WTC11 (cell line): Measurements from ENCODE around the gene NSF. TPM values are rescaled to one million over a fixed set of nuclear protein-coding genes. Genes with fewer than 3 reads are reported as not detected.
"Not testable (repeated sequence)": the region's sequence is repeated elsewhere in the genome, so short reads cannot be mapped to it uniquely, and the experiment has no call there.

Experiments used
- ATAC-seq: fragments of 200-7000 bp; cut with Tn5 transposase; 2 replicates; pipeline ENCODE4 v1.10.0; 2021; ENCODE audit warnings: mild to moderate bottlenecking, moderate library complexity
- CTCF ChIA-PET: fragments of 300-600 bp; sonication (Branson Sonifier 250); formaldehyde crosslinking; loops from one replicate; lab custom pipeline; 2021; ENCODE audit warnings: antibody characterized with exemption; lab: Charles Lee
- POLR2A ChIA-PET: fragments of 350-600 bp; sonication (Branson Sonifier 250); formaldehyde crosslinking; loops from one replicate; lab custom pipeline; 2021; ENCODE audit warnings: antibody characterized with exemption; lab: Charles Lee
- DNase-seq: peaks from one replicate; pipeline ENCODE4 v3.0.0; 2021; ENCODE audit warnings: low spot score
- H3K27ac Mint-ChIP-seq: 2 replicates; pipeline ENCODE4 v1.8.0; 2021; ENCODE audit warnings: mixed read lengths
- H3K27me3 Mint-ChIP-seq: 2 replicates; pipeline ENCODE4 v1.8.0; 2021; ENCODE audit warnings: low read depth, mild to moderate bottlenecking, moderate library complexity, mixed read lengths
- H3K36me3 Mint-ChIP-seq: 2 replicates; pipeline ENCODE4 v1.8.0; 2021; ENCODE audit warnings: mixed read lengths
- H3K4me1 Mint-ChIP-seq: 2 replicates; pipeline ENCODE4 v1.8.0; 2022; ENCODE audit warnings: mixed read lengths
- H3K4me3 Mint-ChIP-seq: 2 replicates; pipeline ENCODE4 v1.8.0; 2021; ENCODE audit warnings: mild to moderate bottlenecking, moderate library complexity, mixed read lengths
- H3K9me3 Mint-ChIP-seq: 2 replicates; pipeline ENCODE4 v1.8.0; 2021; ENCODE audit warnings: mixed read lengths
- total RNA-seq: library from RNA; stranded (reverse); gene quantifications from 3 replicates; pipeline ENCODE4 v1.2.3, GENCODE V29; 2021

NSF gene
- total RNA-seq, 1 experiment from 2014 or later = 23.0 TPM

DNA sequence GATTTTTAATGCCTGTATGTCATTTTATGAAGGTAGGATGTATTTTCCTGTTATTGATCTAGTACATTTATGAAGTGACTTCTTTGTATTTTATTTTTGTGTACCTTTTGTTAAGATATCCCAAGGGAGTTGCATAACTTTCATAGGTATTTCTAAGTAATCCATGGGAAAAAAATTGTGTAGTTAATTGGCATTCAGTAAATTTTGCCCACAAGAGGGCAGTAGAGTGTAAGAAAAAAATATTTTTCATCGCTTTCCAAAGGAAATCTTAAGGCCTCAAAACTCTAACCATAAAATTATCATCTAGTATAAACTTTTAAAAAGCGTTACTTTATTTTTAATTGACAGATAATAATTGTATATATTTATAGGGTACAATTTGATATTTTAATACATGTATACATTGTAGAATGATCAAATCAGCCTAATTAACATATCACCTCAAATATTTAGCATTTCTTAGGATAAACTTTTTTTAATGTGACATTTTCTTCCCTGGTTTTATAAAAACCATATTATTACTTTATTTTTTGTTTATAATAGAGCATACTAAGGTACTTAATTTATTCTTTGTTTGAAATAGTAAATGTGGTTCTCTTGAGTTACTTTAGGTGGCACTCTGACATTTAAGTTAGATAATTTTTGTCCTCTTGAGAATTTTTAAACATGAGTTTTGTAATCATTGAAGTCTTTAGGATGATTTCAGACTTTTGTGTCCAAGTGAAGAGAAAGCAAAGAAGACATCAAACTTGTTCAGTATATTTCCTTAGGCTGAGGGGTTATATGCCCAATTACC lies 51.6 kb downstream of the NSF start:
- H3K36me3 Mint-ChIP-seq, H3K4me3 Mint-ChIP-seq, POLR2A ChIA-PET, CTCF ChIA-PET, H3K27me3 Mint-ChIP-seq, DNase-seq, H3K27ac Mint-ChIP-seq, H3K4me1 Mint-ChIP-seq, H3K9me3 Mint-ChIP-seq, ATAC-seq: not testable (repeated sequence)

DNA sequence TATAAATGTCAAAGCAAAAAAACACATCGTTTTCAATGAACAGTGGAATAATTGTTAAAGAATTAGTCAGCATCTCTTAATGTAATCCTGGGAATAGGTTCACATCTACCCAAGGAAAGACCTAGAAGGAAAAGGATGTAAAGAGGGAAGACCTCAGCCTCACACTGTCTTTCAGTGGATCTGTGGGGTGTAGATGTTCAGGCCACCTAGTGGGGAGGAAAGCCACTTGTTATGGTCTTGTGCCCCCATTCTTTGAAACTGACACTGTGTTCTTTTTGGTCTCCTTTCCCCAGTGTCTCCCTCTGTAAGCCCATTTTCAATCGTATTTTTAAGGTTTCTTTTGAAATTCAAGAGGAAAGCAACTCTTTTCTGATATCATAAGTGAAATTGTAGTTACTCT lies 56.8 kb downstream of the NSF start:
- CTCF ChIA-PET, H3K9me3 Mint-ChIP-seq, H3K4me1 Mint-ChIP-seq, H3K4me3 Mint-ChIP-seq, H3K36me3 Mint-ChIP-seq, DNase-seq, H3K27me3 Mint-ChIP-seq, POLR2A ChIA-PET, H3K27ac Mint-ChIP-seq: not testable (repeated sequence)
- ATAC-seq = peak; percentile 76

DNA sequence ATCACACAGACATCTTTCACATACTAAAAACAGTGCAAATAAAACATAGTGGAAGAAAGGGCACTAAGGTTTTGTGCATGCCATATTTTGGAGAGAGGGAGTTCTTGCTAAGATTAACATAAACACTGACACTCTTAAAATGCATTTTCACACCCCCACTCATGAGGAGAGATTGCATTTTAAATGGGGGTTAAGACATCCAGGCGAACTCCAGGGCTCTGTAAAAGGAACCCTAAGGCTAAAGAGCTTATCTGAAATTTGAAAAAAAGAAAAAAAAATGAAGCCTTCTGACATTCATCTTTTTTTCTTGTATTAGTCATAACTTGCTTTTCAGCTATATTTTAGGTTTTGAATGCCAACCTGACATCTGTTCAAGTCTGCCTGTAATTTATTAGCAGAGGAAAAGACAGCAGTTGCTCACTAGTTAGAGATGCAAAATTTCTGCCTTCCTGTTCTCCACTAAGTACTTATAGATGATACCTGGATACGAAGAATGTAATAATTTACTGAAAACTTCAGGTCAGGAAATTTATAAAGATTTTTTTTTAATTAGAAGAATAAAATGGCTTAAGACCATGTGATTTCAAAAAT lies 57.3 kb downstream of the NSF start:
- ATAC-seq, H3K27ac Mint-ChIP-seq, H3K4me1 Mint-ChIP-seq, POLR2A ChIA-PET, H3K4me3 Mint-ChIP-seq, H3K9me3 Mint-ChIP-seq, CTCF ChIA-PET, DNase-seq, H3K36me3 Mint-ChIP-seq, H3K27me3 Mint-ChIP-seq: not testable (repeated sequence)

DNA sequence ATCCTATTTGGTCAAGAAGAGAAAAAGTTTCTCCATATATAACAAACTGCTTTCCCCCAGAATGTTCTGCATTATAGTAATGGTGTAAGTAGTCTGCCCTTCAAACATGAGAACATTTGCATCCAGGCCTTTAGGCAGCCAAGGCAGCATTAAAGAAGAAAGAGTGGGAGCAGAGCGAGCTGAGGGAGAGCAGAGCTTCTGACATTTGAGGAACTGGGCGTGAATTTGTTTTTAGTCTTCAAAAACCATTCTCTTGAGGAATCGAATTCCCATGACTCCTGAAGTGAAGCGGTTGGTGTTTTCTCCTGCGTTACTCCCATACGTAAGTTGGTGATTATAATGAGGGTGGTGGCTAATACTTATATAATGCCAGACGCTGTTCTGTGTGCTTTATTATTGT lies 58.8 kb downstream of the NSF start:
- ATAC-seq, H3K27ac Mint-ChIP-seq, H3K9me3 Mint-ChIP-seq, H3K27me3 Mint-ChIP-seq, CTCF ChIA-PET, H3K36me3 Mint-ChIP-seq, DNase-seq, H3K4me1 Mint-ChIP-seq, H3K4me3 Mint-ChIP-seq, POLR2A ChIA-PET: not testable (repeated sequence)

DNA sequence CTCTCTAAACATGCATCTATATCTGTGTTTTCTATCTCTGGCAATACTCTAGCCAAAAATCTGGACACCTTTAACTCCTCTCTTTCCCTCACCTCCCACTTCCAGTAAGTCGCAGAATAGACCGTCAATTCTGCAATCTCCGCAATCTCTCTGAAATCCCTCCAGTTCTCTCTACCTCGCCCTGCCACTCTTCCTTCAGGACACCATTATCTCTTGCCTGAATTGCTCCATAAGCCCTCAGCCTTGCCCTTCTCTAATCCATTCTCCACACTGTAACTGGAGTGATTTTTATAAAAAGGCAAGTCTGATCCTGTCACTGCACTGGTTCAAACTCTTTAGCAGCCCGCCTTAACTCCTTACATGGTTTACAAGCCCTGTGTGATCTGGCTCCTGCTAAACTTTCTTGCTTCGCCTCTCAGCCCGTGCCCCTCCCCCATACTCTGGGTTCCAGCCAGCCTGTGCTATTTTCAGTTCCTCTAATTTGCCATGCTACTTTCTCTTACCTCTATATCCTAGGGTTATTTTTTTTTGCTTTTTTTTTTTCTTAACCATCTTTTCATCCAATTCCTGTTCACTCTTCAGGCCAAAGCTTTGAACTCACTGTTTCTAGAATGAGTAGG lies 61.7 kb downstream of the NSF start:
- H3K27me3 Mint-ChIP-seq, CTCF ChIA-PET, POLR2A ChIA-PET, H3K4me3 Mint-ChIP-seq, DNase-seq, H3K4me1 Mint-ChIP-seq, H3K9me3 Mint-ChIP-seq, H3K27ac Mint-ChIP-seq, H3K36me3 Mint-ChIP-seq: not testable (repeated sequence)
- ATAC-seq = peak; percentile 73

DNA sequence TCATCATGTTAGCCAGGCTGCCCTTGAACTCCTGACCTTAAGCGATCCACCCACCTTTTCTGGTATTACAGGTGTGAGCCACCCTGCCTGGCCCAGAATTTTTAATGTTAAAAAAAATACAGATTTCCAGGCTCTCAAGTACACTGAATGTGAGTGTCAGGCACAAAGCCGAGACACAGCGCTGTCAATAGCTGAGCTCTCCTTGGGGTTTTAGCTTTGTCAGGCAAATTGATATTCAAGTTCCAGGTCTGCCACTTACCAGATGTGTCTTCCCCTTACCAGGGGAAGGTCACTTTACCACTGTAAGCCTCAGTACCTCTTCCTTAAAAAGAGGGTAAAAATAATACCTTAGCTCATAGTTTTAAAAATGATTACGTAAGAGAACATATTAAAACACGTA lies 67.8 kb downstream of the NSF start:
- H3K4me3 Mint-ChIP-seq, DNase-seq, H3K9me3 Mint-ChIP-seq, CTCF ChIA-PET, H3K27ac Mint-ChIP-seq, H3K27me3 Mint-ChIP-seq, H3K36me3 Mint-ChIP-seq, POLR2A ChIA-PET, H3K4me1 Mint-ChIP-seq: not testable (repeated sequence)
- ATAC-seq = peak; percentile 90

DNA sequence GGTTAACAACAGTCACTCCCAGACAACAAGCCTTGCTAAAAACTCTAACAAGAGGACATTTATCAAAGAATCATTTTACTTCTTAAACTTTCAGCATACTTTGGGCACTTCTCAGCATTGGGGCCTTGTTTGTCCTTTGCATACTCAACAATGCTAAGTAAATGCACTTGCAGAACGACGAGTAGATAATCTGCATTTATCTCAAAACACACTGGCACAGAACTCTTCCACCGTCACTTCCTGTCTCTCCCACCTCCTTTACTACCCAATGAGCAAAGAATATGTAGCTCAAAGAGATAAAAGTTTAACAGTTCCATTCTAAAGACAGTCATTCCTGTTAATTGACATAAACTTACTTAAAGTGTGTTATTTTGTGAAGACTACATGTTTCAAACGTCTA lies 69.2 kb downstream of the NSF start:
- H3K27me3 Mint-ChIP-seq, POLR2A ChIA-PET, H3K4me1 Mint-ChIP-seq, CTCF ChIA-PET, H3K4me3 Mint-ChIP-seq, H3K36me3 Mint-ChIP-seq, H3K27ac Mint-ChIP-seq, H3K9me3 Mint-ChIP-seq, ATAC-seq, DNase-seq: not testable (repeated sequence)

DNA sequence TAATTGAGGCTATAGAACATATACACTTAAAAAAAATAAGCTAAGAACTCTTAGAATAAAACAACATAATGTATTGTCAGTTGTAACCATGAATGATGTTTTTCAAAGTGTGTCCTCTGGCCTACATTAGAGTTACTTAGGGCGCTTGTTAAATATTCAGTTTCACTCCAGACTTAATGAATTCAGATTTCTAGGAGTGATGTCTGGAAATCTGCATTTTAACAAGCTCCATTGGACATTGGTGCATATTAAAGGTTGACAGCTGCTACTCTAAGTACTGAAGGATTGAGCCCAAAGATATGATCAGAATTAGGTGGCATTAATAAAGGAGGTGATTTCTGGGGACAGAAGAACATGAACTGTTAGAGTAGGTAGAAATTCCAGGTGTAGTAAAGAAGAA lies 72.7 kb downstream of the NSF start:
- H3K4me1 Mint-ChIP-seq, H3K4me3 Mint-ChIP-seq, POLR2A ChIA-PET, ATAC-seq, H3K27me3 Mint-ChIP-seq, H3K9me3 Mint-ChIP-seq, DNase-seq, H3K36me3 Mint-ChIP-seq, CTCF ChIA-PET, H3K27ac Mint-ChIP-seq: not testable (repeated sequence)

DNA sequence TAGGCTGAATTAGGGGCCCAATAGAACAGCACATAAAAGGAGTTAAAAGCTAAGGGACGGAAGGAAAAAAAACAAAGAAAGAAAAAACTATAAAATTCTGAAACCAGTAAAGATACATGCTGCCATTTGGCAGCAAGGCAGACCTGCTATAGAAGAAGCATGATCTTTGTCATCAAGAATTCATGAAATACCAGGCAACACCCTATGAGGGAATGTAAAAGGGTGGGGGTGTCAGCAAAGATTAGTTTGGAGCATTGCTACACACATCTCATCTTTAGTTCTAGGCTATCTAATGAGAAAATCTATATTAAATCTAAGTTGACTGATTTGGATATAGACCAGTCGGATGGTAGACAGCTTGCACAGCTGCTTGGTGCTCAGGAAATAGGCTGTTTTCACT lies 73.1 kb downstream of the NSF start:
- DNase-seq, H3K36me3 Mint-ChIP-seq, CTCF ChIA-PET, H3K4me1 Mint-ChIP-seq, H3K27me3 Mint-ChIP-seq, H3K27ac Mint-ChIP-seq, ATAC-seq, H3K9me3 Mint-ChIP-seq, H3K4me3 Mint-ChIP-seq, POLR2A ChIA-PET: not testable (repeated sequence)

DNA sequence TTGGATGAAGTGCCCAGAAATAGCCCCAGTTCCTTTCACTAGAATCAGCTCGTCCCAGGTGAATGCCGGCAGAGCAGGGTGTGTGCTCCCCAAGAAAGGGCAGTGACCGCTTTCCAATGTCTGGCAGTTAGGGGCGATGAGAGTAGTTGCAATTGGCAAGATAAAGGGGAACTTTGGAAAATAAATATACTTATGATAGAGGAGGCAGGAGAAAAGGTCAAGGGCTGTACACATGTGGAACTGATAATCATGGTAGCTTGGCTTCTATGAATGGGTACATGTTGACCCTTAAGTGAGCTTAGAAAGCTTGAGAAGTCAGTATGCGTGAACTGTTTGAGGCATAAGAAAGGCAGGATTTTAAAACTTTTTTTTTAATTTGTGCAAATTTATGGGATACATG lies 75.5 kb downstream of the NSF start:
- CTCF ChIA-PET, ATAC-seq, DNase-seq, H3K27me3 Mint-ChIP-seq, POLR2A ChIA-PET, H3K27ac Mint-ChIP-seq, H3K4me1 Mint-ChIP-seq, H3K4me3 Mint-ChIP-seq, H3K36me3 Mint-ChIP-seq, H3K9me3 Mint-ChIP-seq: not testable (repeated sequence)

DNA sequence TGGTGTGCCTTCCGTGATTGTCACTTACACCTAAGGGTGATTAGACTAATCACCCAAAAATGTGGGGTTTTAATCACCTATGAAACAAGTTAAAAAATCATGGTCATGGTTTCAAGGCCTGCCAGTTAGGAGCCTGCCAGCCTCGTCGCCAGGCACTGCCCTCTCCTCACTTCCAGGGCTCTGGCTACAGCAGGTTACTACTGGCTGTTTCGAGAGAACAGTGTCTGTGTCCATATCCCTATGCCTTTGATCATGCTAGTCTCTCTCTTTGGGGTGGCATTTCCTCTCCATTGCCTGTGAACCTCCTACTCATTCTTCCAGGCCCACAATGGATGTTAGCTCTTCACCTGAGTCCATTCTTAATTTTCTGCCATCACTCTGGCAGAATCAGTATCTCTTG lies 80.3 kb downstream of the NSF start:
- POLR2A ChIA-PET, H3K9me3 Mint-ChIP-seq, H3K4me3 Mint-ChIP-seq, CTCF ChIA-PET, H3K36me3 Mint-ChIP-seq, DNase-seq, H3K27me3 Mint-ChIP-seq, ATAC-seq, H3K27ac Mint-ChIP-seq, H3K4me1 Mint-ChIP-seq: not testable (repeated sequence)

DNA sequence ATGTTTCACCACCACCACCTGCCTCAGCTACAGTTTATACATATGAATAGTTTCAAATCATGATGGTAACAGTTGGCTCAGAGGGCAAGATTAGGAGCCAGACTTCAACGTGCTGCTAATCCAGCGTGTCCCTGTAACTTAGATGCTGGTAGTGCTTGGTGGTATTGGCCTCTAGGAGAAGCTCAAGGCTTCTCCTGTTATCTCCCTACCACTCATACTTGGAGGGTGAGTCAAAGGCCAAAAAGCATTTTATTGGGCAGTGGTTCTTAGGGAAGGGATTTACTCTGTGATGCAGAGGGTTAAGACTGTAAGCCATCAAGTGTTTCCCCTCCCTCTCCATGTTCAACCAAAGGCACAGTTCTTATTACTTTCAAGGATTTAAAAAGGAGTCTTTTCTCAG lies 82.3 kb downstream of the NSF start:
- H3K27me3 Mint-ChIP-seq, H3K4me1 Mint-ChIP-seq, H3K9me3 Mint-ChIP-seq, H3K27ac Mint-ChIP-seq, H3K36me3 Mint-ChIP-seq, DNase-seq, H3K4me3 Mint-ChIP-seq, CTCF ChIA-PET, POLR2A ChIA-PET: not testable (repeated sequence)
- peak; percentile 38; the same call in 1 of the 2 replicates for ATAC-seq
